HUES6 (cell line): ENCODE measurements around the gene LDLRAD3.

Experiments used
- H3K27ac ChIP-seq: 2 replicates; pipeline ENCODE4 v1.7.0; 2013; ENCODE audit warnings: low read depth, mild to moderate bottlenecking, low read length, inconsistent platforms
- H3K27me3 ChIP-seq: 2 replicates; pipeline ENCODE4 v1.6.1; 2013; ENCODE audit warnings: low read length; ENCODE audit not compliant: control insufficient read depth, insufficient read depth
- H3K36me3 ChIP-seq: 2 replicates; pipeline ENCODE4 v1.6.1; 2013; ENCODE audit warnings: low read length; ENCODE audit not compliant: control insufficient read depth, insufficient read depth
- H3K4me1 ChIP-seq: 2 replicates; pipeline ENCODE4 v1.6.1; 2013; ENCODE audit warnings: low read length; ENCODE audit not compliant: control insufficient read depth, insufficient read depth
- H3K4me3 ChIP-seq: 2 replicates; pipeline ENCODE4 v1.5.1; 2013; ENCODE audit warnings: low read depth, low read length
- H3K9ac ChIP-seq: one replicate; pipeline ENCODE4 v1.6.1; 2013; ENCODE audit warnings: mild to moderate bottlenecking, low read length
- H3K9me3 ChIP-seq: 2 replicates; pipeline ENCODE4 v1.6.1; 2013; ENCODE audit warnings: low read depth, low read length; ENCODE audit not compliant: control insufficient read depth, insufficient read depth

Gene LDLRAD3

DNA sequence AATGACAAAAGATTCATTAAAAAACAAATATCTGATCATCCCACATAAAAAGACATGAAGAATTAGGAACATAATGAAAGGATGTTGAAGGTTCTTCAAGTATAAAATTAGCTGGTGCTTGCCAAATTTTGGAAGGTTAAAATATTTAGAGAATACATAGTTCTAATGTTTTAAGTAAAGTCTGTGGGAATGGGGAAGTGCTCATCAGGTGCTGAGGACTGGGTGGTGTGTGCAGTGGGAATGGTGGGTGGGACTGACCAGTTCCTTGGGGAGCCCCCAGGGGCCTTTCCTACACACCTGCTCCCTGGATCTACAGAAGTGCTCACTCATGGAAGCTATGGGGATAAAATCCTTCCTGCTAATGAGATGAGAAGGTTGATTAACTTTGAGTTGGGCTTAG is 11.8 kb downstream of the LDLRAD3 start:
- H3K4me3 ChIP-seq = no peak overlapping the region
- no peaks in the 10 kb centered on the region for H3K9me3 ChIP-seq
- H3K4me1 ChIP-seq = no peaks in the 10 kb centered on the region
- no peaks in the 10 kb centered on the region for H3K27me3 ChIP-seq
- no peaks in the 10 kb centered on the region for H3K36me3 ChIP-seq
- H3K9ac ChIP-seq = no peak overlapping the region
- H3K27ac ChIP-seq = no peak overlapping the region

DNA sequence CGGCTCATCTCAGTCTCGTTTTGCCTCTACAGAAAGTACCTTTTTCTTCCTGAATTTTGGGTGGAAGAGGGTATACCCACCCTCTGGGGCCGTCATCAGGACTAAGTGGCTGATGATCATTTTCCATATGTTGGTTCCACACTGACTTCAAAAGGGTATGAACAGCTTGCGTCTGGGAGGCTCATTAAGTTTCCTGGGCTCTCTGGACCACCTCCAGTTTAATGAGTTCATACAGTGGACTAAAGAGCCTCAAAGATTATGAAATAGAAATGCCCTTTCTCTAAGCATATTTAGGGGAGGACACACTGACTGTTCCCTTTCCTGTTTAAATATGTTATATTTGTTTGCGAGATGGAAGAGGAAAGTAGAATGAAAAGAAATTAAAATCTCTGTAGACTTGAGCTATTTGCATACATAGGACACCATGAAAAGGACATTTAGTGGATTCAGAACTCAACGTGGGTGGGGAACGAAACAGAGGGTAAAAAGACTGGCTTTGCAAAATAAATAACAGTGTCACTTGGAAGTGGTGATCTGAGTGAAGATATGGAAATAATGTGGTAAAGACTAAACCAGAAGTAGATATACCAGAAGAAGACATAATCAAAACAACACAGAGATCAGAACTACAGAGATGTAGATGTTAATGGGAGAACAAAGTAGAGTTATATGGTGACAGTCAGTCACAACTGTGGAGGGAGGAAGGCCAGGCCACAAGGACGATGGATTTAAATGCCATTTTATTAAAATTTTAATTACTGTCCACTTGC is 18.7 kb downstream of the LDLRAD3 start:
- Histone ChIP-seq H3K36me3 (no peaks in the 10 kb centered on the region), H3K27ac (no peak overlapping the region), H3K9ac (no peak overlapping the region), H3K27me3 (no peaks in the 10 kb centered on the region), H3K4me3 (no peak overlapping the region), H3K4me1 (peaks cover 6% of the 10 kb centered on the region), H3K9me3 (peaks cover 19% of the 10 kb centered on the region)

DNA sequence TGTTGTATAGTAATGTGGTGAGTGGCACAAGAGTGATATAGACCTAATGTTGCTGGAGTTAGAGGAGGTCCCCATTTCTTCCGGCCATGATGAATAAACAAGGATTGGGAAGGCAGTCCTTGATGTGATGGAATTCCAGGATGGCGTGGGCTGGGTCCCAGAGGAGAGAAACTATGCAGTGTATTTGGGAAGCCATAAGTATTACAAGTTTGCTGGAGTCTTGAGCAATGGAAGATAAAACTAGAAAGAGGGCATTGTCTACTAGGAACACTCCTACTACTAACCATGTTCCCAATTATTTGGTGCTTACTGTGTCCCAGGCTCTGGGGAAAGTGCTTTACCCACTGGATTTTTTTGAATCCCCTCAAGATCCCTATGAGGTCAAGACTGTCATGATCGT is 20.0 kb downstream of the LDLRAD3 start:
- Histone ChIP-seq H3K27me3 (no peaks in the 10 kb centered on the region), H3K9me3 (peaks cover 19% of the 10 kb centered on the region), H3K36me3 (no peaks in the 10 kb centered on the region), H3K4me1 (peaks cover 6% of the 10 kb centered on the region), H3K4me3 (no peak overlapping the region), H3K27ac (no peak overlapping the region), H3K9ac (no peak overlapping the region)

DNA sequence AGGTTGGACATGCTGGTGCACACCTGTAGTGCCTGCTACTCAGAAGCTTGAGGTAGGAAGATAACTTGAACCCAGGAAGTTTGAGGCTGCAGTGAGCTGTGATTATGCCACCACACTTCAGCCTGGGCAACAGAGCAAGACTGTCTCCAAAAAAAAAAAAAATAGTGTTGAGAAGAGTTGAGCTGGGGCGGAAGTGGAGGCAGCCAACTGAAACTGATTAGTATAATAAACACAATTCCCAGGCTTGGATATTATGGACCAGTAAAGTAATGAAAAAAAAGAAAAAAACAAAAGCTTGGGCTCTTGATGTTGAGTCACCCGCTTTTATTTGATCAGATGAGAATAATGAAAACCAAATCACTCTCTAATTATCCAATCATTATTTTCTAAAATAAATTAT is 21.0 kb downstream of the LDLRAD3 start:
- H3K36me3 ChIP-seq = no peaks in the 10 kb centered on the region
- H3K27me3 ChIP-seq = no peaks in the 10 kb centered on the region
- H3K4me1 ChIP-seq = peaks cover 6% of the 10 kb centered on the region
- peaks cover 19% of the 10 kb centered on the region for H3K9me3 ChIP-seq
- H3K4me3 ChIP-seq = no peak overlapping the region
- H3K27ac ChIP-seq = no peak overlapping the region
- no peak overlapping the region for H3K9ac ChIP-seq

DNA sequence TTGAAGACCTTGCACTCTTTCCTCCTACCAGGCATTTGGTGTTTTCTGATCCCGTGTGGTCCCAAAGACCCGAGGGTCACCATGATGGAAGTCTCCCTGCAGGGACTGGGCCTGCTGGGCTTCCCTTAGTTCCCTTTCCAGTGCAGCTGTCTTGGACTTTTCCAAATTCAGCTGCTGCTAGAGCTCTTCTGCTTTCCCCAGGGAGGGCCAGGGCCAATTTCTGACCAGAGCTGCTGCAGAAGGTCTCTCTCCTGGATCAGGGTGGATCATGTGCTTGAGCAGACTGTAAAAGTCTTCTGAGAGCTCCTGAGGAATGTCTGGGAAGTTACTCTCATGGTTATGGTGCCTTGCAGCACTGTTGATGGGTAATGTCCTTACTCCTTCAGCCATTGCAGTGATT is 23.2 kb downstream of the LDLRAD3 start:
- Histone ChIP-seq H3K27ac (no peak overlapping the region), H3K36me3 (no peaks in the 10 kb centered on the region), H3K4me3 (no peak overlapping the region), H3K27me3 (no peaks in the 10 kb centered on the region), H3K4me1 (peaks cover 6% of the 10 kb centered on the region), H3K9ac (no peak overlapping the region), H3K9me3 (peaks cover 19% of the 10 kb centered on the region)

DNA sequence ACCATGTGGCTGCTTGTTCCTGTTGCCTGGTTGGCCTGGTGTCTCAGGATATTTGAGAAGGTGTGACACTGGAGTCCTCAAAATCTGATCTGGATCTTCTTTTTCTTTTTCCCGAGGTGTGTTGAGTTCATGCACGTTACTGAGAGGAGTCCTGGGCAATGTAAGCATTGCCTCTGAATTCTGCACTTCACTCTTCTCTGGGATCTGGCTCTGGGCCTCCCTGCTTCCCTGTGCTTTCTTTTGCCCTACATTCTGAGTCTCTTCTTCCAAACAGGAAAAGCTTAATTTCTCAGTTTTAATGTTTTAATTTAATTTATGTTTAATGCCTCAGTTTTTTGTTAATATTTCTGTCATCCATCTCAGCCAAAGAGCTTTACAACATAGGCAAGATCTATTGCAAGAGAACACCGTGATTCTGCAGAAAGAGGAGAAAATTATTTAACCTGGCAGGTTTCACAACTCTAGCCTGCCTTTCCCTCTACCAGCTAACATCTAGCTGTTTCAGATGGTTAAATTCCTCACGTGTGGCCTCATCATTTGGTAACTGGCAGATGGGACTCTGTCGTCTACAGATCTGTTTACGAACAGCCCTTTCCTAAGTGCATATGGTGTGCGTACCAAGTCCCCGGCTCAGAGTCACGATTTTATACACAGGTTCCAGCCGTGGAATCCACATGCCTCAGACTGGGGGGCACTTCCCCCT is 24.7 kb downstream of the LDLRAD3 start:
- no peak overlapping the region for H3K4me3 ChIP-seq
- H3K4me1 ChIP-seq = peaks cover 6% of the 10 kb centered on the region
- no peak overlapping the region for H3K9ac ChIP-seq
- H3K27me3 ChIP-seq = no peaks in the 10 kb centered on the region
- no peak overlapping the region for H3K27ac ChIP-seq
- no peaks in the 10 kb centered on the region for H3K36me3 ChIP-seq
- peaks cover 9% of the 10 kb centered on the region for H3K9me3 ChIP-seq

DNA sequence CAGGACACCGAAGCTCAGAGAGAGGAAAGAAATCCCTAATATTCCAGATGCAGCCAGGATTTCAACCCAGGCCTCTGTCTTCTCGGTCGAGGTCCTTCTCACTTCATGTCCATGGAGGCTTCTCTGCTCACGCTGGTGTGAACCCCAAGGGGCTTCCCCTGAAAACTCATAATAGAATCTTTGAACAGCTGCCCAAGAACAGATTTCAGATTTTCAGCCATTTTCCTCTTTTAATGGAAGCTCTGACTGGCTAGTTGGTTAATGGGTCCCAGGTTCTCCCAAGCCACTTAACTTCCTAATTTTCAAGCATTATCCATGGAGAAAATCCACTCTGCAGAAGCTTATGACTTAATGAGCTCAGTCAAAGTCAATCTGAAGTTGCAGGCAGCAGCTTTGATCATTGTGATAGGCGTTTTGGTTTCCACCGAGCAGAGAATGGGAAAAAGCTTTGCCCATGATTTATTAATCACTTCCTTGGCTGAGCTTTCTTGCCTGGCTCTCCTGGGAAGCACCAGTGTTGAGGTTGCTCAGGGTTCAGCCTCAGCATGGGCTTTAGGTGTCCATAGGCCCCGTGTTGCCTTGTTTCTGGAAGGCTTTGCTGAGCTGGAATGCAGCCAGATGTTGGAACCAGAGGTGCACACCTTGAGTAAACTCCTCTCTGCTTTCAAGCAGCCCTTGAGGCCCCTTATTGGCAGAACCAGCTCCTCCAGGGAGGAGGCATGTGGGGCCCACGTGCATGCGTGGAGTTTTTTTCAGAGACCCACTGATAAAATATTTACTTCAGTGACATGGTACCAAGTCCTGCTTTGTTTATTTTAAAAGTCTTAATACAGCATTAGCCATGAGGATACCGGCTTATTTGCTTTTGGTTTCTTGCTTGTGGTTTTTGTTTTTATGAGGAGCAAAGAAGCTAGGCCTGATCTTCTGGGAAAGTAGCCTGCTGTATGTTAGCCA is 25.5 kb downstream of the LDLRAD3 start:
- H3K4me1 ChIP-seq = peaks cover 6% of the 10 kb centered on the region
- H3K4me3 ChIP-seq = no peak overlapping the region
- H3K9me3 ChIP-seq = peaks cover 11% of the 10 kb centered on the region
- H3K27me3 ChIP-seq = no peaks in the 10 kb centered on the region
- no peak overlapping the region for H3K27ac ChIP-seq
- no peak overlapping the region for H3K9ac ChIP-seq
- H3K36me3 ChIP-seq = no peaks in the 10 kb centered on the region

DNA sequence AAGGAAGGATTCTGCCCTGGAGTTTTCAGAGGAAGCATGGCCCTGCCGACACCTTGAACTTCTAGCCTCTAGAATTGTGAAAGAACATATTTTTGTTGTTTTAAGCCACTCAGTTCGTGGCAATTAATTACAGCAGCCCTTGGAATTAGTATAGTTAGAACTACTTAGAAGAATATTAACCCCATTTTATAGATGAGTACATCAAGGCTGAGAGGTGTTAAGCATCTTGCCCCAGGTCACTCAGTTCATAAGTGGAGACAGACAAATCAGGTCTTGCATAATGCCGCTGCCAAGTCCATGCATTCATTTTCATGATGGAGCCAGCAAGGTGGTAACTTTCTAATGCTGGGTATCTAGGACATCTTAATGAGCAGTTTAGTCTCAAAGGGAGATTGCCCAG is 26.6 kb downstream of the LDLRAD3 start:
- no peak overlapping the region for H3K27ac ChIP-seq
- no peak overlapping the region for H3K4me3 ChIP-seq
- peaks cover 14% of the 10 kb centered on the region for H3K9me3 ChIP-seq
- H3K9ac ChIP-seq = no peak overlapping the region
- H3K36me3 ChIP-seq = peaks cover 5% of the 10 kb centered on the region
- H3K4me1 ChIP-seq = peaks cover 2% of the 10 kb centered on the region
- H3K27me3 ChIP-seq = no peaks in the 10 kb centered on the region

DNA sequence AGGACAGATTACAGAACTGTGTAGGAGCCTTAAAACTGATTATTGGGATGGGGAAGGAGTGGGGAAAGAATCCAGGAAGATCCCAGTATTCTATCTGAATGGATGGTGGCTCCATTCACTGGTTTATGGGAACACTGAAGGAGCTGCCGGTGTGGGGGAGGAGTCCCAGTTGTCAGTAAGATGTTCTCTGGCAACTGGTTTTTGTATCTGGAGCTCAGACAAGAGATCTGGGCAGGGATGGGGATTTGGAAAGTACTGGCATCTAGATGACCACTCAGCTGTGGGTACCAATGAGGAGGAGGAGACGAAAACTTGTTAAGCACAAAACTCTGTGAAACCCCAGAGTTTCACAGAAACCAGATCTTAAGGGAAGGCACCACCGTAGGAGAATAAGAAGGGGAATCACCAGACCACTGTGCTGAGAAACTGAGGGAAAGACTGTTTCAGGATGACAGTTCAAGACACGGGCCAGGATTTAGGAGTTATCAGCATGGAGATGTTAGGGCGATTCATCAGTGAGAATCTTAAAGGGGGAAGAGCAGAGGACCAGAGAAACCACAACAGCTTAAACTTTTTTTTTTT is 28.1 kb downstream of the LDLRAD3 start:
- Histone ChIP-seq H3K9me3 (peaks cover 14% of the 10 kb centered on the region), H3K4me3 (no peak overlapping the region), H3K27ac (no peak overlapping the region), H3K27me3 (no peaks in the 10 kb centered on the region), H3K9ac (no peak overlapping the region), H3K4me1 (no peaks in the 10 kb centered on the region), H3K36me3 (peaks cover 5% of the 10 kb centered on the region)

DNA sequence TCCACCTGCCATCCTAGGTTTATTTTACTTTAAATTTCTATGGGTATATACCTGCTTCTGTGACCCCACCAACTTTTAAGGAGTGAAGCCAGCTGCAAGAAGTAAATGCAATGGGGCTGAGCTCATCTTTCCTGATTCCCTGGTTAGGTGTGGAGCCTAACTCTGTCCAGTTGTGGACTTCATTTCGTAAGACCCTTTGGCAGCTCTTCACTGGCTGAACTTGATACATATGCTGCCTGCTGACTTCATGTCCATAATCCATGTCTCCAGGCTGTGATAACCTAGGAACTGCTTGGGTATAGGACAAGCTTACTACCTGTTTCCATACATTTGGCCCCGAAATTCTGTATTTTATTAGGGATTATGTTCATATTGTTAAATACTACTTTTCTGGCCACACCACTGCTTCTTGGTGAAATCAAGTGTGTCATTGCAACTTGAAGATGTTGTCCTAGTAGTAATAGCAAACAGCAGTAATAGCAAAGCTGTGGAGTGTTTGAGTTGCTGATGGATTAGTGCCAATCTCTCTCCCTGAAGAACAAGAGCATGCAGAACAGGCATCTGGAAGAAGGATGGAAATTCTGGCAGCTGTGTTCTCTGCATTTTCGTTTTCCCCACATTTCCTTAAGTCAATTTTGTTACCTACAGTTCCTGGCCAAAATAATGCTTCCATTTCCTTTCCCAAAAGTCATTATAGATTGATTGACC is 31.2 kb downstream of the LDLRAD3 start:
- H3K9ac ChIP-seq = no peak overlapping the region
- no peaks in the 10 kb centered on the region for H3K27me3 ChIP-seq
- no peak overlapping the region for H3K4me3 ChIP-seq
- peaks cover 10% of the 10 kb centered on the region for H3K4me1 ChIP-seq
- H3K36me3 ChIP-seq = peaks cover 5% of the 10 kb centered on the region
- peaks cover 14% of the 10 kb centered on the region for H3K9me3 ChIP-seq
- H3K27ac ChIP-seq = no peak overlapping the region
